GM12878 (cell line): ENCODE results near the gene PLAGL2. TPM values are rescaled to one million over a fixed set of nuclear protein-coding genes. Genes with fewer than 3 reads are reported as not detected.

Experiments used
- ATAC-seq: fragments of 200-7000 bp; cut with Tn5 transposase; 3 replicates; pipeline ENCODE4 v1.9.1; 2020; ENCODE audit warnings: mild to moderate bottlenecking, moderate library complexity
- BruUV-seq: library from RNA; stranded (reverse); fragments of 400-500 nt; replicated peaks from 2 replicates; lab custom pipeline; 2021; lab: Mats Ljungman, UMichigan
- CTCF ChIA-PET: fragments of 300-600 bp; sonication (Branson Sonifier 250); formaldehyde crosslinking; extraction: SDS; loops from one replicate; lab custom pipeline; 2021; ENCODE audit warnings: inconsistent platforms; lab: Yijun Ruan, JAX
- POLR2A ChIA-PET: fragments of 350-600 bp; formaldehyde crosslinking; extraction: SDS; loops from one replicate; lab custom pipeline; 2021; ENCODE audit warnings: inconsistent platforms; lab: Charles Lee
- RAD21 ChIA-PET: fragments of 300-600 bp; sonication (Branson Sonifier 250); formaldehyde crosslinking; loops from one replicate; lab custom pipeline; 2023; ENCODE audit warnings: antibody characterized with exemption; ENCODE audit not compliant: unreplicated experiment; lab: Charles Lee
- SMC1A ChIA-PET: fragments of 300-600 bp; sonication (Branson Sonifier 250); formaldehyde crosslinking; loops from one replicate; lab custom pipeline; 2023; ENCODE audit not compliant: unreplicated experiment, uncharacterized antibody; lab: Charles Lee
- DNase-seq: peaks from one replicate; pipeline ENCODE4 v3.0.0-alpha.2; 2011; ENCODE audit warnings: low read depth, low spot score
- FAIRE-seq: peaks from 3 replicates; lab custom pipeline; 2011; peaks lifted over from hg19 to GRCh38; lab: Jason Lieb, UNC
- H2AFZ ChIP-seq: 2 replicates; pipeline ENCODE4 v1.6.0; 2011; ENCODE audit warnings: low read depth, low read length, control low read depth; ENCODE audit not compliant: control insufficient read depth
- H3K27ac ChIP-seq: 2 replicates; pipeline ENCODE4 v1.5.1; 2011; ENCODE audit warnings: control low read depth; ENCODE audit not compliant: control insufficient read depth, insufficient read depth
- H3K27me3 ChIP-seq, 2 experiments: replicated peaks in 1 of 2; 2 replicates each; pipeline versions ENCODE4 v1.6.0 to v1.6.1; 2011; ENCODE audit warnings: low read length in 1 of 2; ENCODE audit not compliant: control insufficient read depth in 2 of 2, insufficient read depth in 2 of 2
- H3K36me3 ChIP-seq, 2 experiments: 2 replicates each; pipeline ENCODE4 v1.5.1; 2011; ENCODE audit warnings: low read length in 1 of 2; ENCODE audit not compliant: control insufficient read depth in 2 of 2, insufficient read depth in 2 of 2
- H3K4me1 ChIP-seq: 2 replicates; pipeline ENCODE4 v1.6.1; 2011; ENCODE audit warnings: mild to moderate bottlenecking, low read length, moderate library complexity, mixed read lengths; ENCODE audit not compliant: control insufficient read depth, insufficient read depth
- H3K4me2 ChIP-seq: 2 replicates; pipeline ENCODE4 v1.6.0; 2011; ENCODE audit warnings: control low read depth; ENCODE audit not compliant: control insufficient read depth, insufficient read depth
- H3K4me3 ChIP-seq: fragments of 200-600 bp; sonication (generic); 2 replicates; pipeline ENCODE4 v1.5.1; 2016
- H3K79me2 ChIP-seq: 2 replicates; pipeline ENCODE4 v1.6.0; 2011; ENCODE audit warnings: low read length; ENCODE audit not compliant: control insufficient read depth, insufficient read depth
- H3K9ac ChIP-seq: 2 replicates; pipeline ENCODE4 v1.8.0; 2011; ENCODE audit warnings: low read length, control low read depth, mixed read lengths; ENCODE audit not compliant: control insufficient read depth, insufficient read depth
- H3K9me3 ChIP-seq: replicated peaks from 3 replicates; pipeline ENCODE4 v1.5.1; 2011; ENCODE audit warnings: mild to moderate bottlenecking, low read length; ENCODE audit not compliant: control insufficient read depth, insufficient read depth
- H4K20me1 ChIP-seq: 2 replicates; pipeline ENCODE4 v1.6.0; 2011; ENCODE audit not compliant: control insufficient read depth, insufficient read depth
- BHLHE40 ChIP-seq, 2 experiments: fragments of 450-650 bp in 1 of 2; IDR thresholded peaks; 2 replicates each; pipeline ENCODE4 v1.6.1; 2011 to 2017; ENCODE audit warnings: low read depth in 2 of 2, borderline replicate concordance in 1 of 2, improper control_type of control experiment in 1 of 2, low read length in 1 of 2, mild to moderate bottlenecking in 1 of 2
- POLR2AphosphoS5 ChIP-seq: IDR thresholded peaks from 2 replicates; pipeline ENCODE4 v1.6.1; 2011; ENCODE audit warnings: mild to moderate bottlenecking, low read length, inconsistent platforms
- RUNX3 ChIP-seq: IDR thresholded peaks from 2 replicates; pipeline ENCODE4 v1.6.1; 2012; ENCODE audit warnings: low read length, inconsistent platforms
- SIN3A ChIP-seq: IDR thresholded peaks from 2 replicates; pipeline ENCODE4 v1.6.1; 2012; ENCODE audit warnings: low read depth, low read length, improper control_type of control experiment
- SMAD1 ChIP-seq: fragments of 450-650 bp; IDR thresholded peaks from 2 replicates; pipeline ENCODE4 v1.6.1; 2018; ENCODE audit warnings: mild to moderate bottlenecking, low read depth; ENCODE audit not compliant: partially characterized antibody
- SPI1 ChIP-seq: IDR thresholded peaks from 2 replicates; pipeline ENCODE4 v1.6.1; 2011; ENCODE audit warnings: low read depth, mild to moderate bottlenecking, low read length, moderate library complexity, borderline replicate concordance; ENCODE audit not compliant: insufficient read depth
- TAF1 ChIP-seq: IDR thresholded peaks from 2 replicates; pipeline ENCODE4 v1.6.1; 2011; ENCODE audit warnings: mild to moderate bottlenecking, low read depth, low read length, borderline replicate concordance
- YBX1 ChIP-seq: fragments of 450-650 bp; IDR thresholded peaks from 2 replicates; pipeline ENCODE4 v1.6.1; 2016; ENCODE audit warnings: antibody characterized with exemption
- WGBS: methylation state at CpG from one replicate; pipeline ENCODE4 v1.1.6; 2016; ENCODE audit warnings: low lambda C conversion rate; ENCODE audit not compliant: insufficient replicate concordance, insufficient coverage; ENCODE audit errors: missing lambda C conversion rate; 5-methylcytosine and 5-hydroxymethylcytosine counted together
- in situ Hi-C: fragments of 300-500 bp; cut with MboI; formaldehyde crosslinking; loops from 9 replicates; pipeline ENCODE4 v1.14.3; 2018; ENCODE audit warnings: mixed read lengths
- intact Hi-C: fragments of 100-400 bp; cut with micrococcal nuclease; formaldehyde crosslinking; loops from one replicate; pipeline ENCODE4 v1.14.2; 2022; ENCODE audit not compliant: unreplicated experiment
- polyA plus RNA-seq, 11 experiments: library from polyadenylated mRNA; depleted of rRNA in 4 of 11; unstranded in 6 of 11; stranded (reverse) in 5 of 11; fragments of >200 nt; fragmentation: Nextera tagmentation in 4 of 11; fragmentation: Illumina TruSeq in 1 of 11; extraction: Ambion mirVana in 4 of 11; extraction: Trizol in 1 of 11; gene quantifications; 1 replicate in 1 of 11; 2 replicates in 10 of 11; pipeline versions ENCODE4 v1.2.1 to v1.2.3, GENCODE V29; 2011 to 2016; ENCODE audit warnings: inconsistent platforms in 2 of 11, missing spikeins in 2 of 11, low read depth in 1 of 11
- total RNA-seq, 4 experiments: library from RNA; depleted of rRNA in 3 of 4; stranded (reverse); fragments of >200 nt in 3 of 4; fragmentation: Illumina TruSeq in 1 of 4; extraction: Trizol in 1 of 4; gene quantifications; 2 replicates each; pipeline versions ENCODE4 v1.2.1 to v1.2.3, GENCODE V29; 2013 to 2021

PLAGL2 gene
- total and polyA plus RNA-seq, 10 of the 15 experiments (the other 5 are each of a cell fraction or from before 2014, with no cell fraction given): 4.4 to 32.3 (median 13.3) TPM

DNA sequence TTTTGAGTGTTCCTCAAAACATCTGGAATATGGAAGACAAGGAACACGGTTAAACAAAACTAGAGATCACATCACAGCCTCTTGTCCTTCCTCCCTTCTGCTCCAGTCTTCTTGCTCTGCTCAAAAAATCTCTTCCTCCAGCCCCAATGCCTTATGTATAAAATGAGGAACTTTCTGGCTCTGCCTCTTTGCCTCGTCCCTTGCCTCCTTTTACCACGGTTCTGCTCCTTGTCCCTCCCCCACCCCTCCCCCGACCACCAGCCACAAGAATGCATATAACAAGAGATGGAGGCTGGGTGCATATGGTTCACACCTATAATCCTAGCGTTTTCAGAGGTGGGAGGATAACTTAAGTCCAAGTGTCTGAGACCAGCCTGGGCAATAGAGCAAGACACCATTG lies 43.6 kb downstream of the PLAGL2 start (continued):
- TF ChIP-seq BHLHE40 (IDR thresholded peaks at IDR 0.05; ENCODE audit: borderline replicate concordance in 1 of 2, low read depth in 2 of 2, low read length in 1 of 2) (no peak), POLR2AphosphoS5 (no peak)
- TF ChIP-seq, all 136 proteins: peak for 0

- DNase-seq (no peak), ATAC-seq (no peak), FAIRE-seq (no peak)
- SMC1A ChIA-PET: no interaction called here
- Histone ChIP-seq H2AFZ (no peak overlapping the region), H3K27ac (no peak overlapping the region), H3K36me3 (peaks cover 26% of the 10 kb centered on the region in 2 experiments), H3K4me3 (no peak overlapping the region), H3K79me2 (no peaks in the 10 kb centered on the region), H3K27me3 (no peaks in the 10 kb centered on the region), H4K20me1 (no peaks in the 10 kb centered on the region), H3K4me1 (no peaks in the 10 kb centered on the region), H3K4me2 (no peak overlapping the region), H3K9ac (no peak overlapping the region), H3K9me3 (no peaks in the 10 kb centered on the region)
- CTCF ChIA-PET: interaction anchor here (1.0 kb wide), 1 partner anchor 11 kb away, joined by 4 read pairs; no protein-coding TSS in a partner anchor
- no TSS peak for BruUV-seq
- intact Hi-C loops (no loop called here), in situ Hi-C loops (no loop called here)
- POLR2A ChIA-PET: no interaction called here
- TF ChIP-seq TAF1: no peak
- TF ChIP-seq SMAD1: no peak
- no peak for TF ChIP-seq RUNX3
- TF ChIP-seq SIN3A: no peak
- no peak for TF ChIP-seq YBX1
- TF ChIP-seq SPI1: no peak
- 100% methylated on average over 3 of the region's 3 CpGs for WGBS
- RAD21 ChIA-PET: no interaction called here
These were observed 45.2 kb downstream of the PLAGL2 start for GRCh38 chr20:32162351-32162750.
